Mesenchymal stem cell (in vitro differentiated cells and primary cell): ENCODE measurements around the gene WFDC8. TPM values are rescaled to one million over a fixed set of nuclear protein-coding genes. Genes with fewer than 3 reads are reported as not detected.

Experiments used
- DNase-seq: peaks from one replicate; pipeline ENCODE4 v3.0.0-alpha.2; 2013
- H2AFZ ChIP-seq: one replicate; pipeline ENCODE4 v1.6.1; 2013; ENCODE audit warnings: low read depth, mild to moderate bottlenecking, control low read depth, inconsistent platforms, low read length, moderate library complexity
- H2AK5ac ChIP-seq: 2 replicates; pipeline ENCODE4 v1.6.1; 2013; ENCODE audit warnings: low read length, moderate library complexity, mild to moderate bottlenecking, inconsistent platforms; ENCODE audit not compliant: severe bottlenecking
- H2BK120ac ChIP-seq: one replicate; pipeline ENCODE4 v1.6.1; 2013; ENCODE audit warnings: low read depth, mild to moderate bottlenecking, inconsistent platforms, low read length, moderate library complexity
- H2BK12ac ChIP-seq, 2 experiments: one replicate each; pipeline ENCODE4 v1.6.1; 2013; ENCODE audit warnings: inconsistent platforms in 2 of 2, low read length in 2 of 2, mild to moderate bottlenecking in 2 of 2, moderate library complexity in 2 of 2, control low read depth in 1 of 2
- H2BK15ac ChIP-seq: one replicate; pipeline ENCODE4 v1.6.1; 2013; ENCODE audit warnings: mild to moderate bottlenecking, low read depth, inconsistent platforms; ENCODE audit not compliant: poor library complexity, severe bottlenecking
- H2BK5ac ChIP-seq: 2 replicates; pipeline ENCODE4 v1.6.1; 2013; ENCODE audit warnings: low read depth, mild to moderate bottlenecking, low read length, control low read depth, inconsistent platforms; ENCODE audit not compliant: poor library complexity, severe bottlenecking
- H3K14ac ChIP-seq, 2 experiments: one replicate each; pipeline ENCODE4 v1.6.1; 2013; ENCODE audit warnings: inconsistent platforms in 2 of 2, low read length in 2 of 2, control low read depth in 1 of 2, mild to moderate bottlenecking in 1 of 2, moderate library complexity in 1 of 2
- H3K18ac ChIP-seq, 2 experiments: one replicate each; pipeline ENCODE4 v1.6.1; 2013; ENCODE audit warnings: inconsistent platforms in 2 of 2, low read length in 2 of 2, control low read depth in 1 of 2, low read depth in 1 of 2, mild to moderate bottlenecking in 1 of 2
- H3K23ac ChIP-seq, 2 experiments: one replicate each; pipeline ENCODE4 v1.6.1; 2013; ENCODE audit warnings: inconsistent platforms in 2 of 2, low read length in 2 of 2, mild to moderate bottlenecking in 2 of 2, moderate library complexity in 2 of 2, control low read depth in 1 of 2
- H3K27ac ChIP-seq: 2 replicates; pipeline ENCODE4 v1.5.1; 2013; ENCODE audit warnings: mild to moderate bottlenecking, moderate library complexity, low read length, control low read depth, inconsistent platforms; ENCODE audit not compliant: poor library complexity, severe bottlenecking
- H3K27me3 ChIP-seq, 2 experiments: 2 replicates each; pipeline versions ENCODE4 v1.6.1 to v1.7.0; 2013; ENCODE audit warnings: low read length in 2 of 2, mild to moderate bottlenecking in 2 of 2, moderate library complexity in 2 of 2, control low read depth in 1 of 2, inconsistent platforms in 1 of 2; ENCODE audit not compliant: control insufficient read depth in 1 of 2, insufficient read depth in 1 of 2
- H3K36me3 ChIP-seq, 2 experiments: 2 replicates each; pipeline versions ENCODE4 v1.6.1 to v1.7.0; 2013; ENCODE audit warnings: low read length in 2 of 2, control low read depth in 1 of 2, inconsistent platforms in 1 of 2, low read depth in 1 of 2, mild to moderate bottlenecking in 1 of 2; ENCODE audit not compliant: insufficient read depth in 2 of 2, control insufficient read depth in 1 of 2
- H3K4ac ChIP-seq, 2 experiments: one replicate each; pipeline ENCODE4 v1.6.1; 2013; ENCODE audit warnings: inconsistent platforms in 2 of 2, low read length in 2 of 2, mild to moderate bottlenecking in 2 of 2, moderate library complexity in 2 of 2, control low read depth in 1 of 2, low read depth in 1 of 2
- H3K4me1 ChIP-seq: 2 replicates; pipeline ENCODE4 v1.6.1; 2013; ENCODE audit warnings: low read depth, low read length, control low read depth; ENCODE audit not compliant: control insufficient read depth, insufficient read depth
- H3K4me2 ChIP-seq: 2 replicates; pipeline ENCODE4 v1.6.1; 2013; ENCODE audit warnings: low read length, mild to moderate bottlenecking, inconsistent platforms; ENCODE audit not compliant: poor library complexity, severe bottlenecking
- H3K4me3 ChIP-seq, 2 experiments: 2 replicates each; pipeline versions ENCODE4 v1.5.1 to v1.7.0; 2013; ENCODE audit warnings: low read length in 2 of 2, mild to moderate bottlenecking in 2 of 2, control low read depth in 1 of 2, low read depth in 1 of 2; ENCODE audit not compliant: insufficient read depth in 1 of 2
- H3K79me1 ChIP-seq: replicated peaks from 2 replicates; pipeline ENCODE4 v1.6.1; 2013; ENCODE audit warnings: mild to moderate bottlenecking, control low read depth, low read length, inconsistent platforms; ENCODE audit not compliant: poor library complexity, severe bottlenecking
- H3K9ac ChIP-seq: 2 replicates; pipeline ENCODE4 v1.7.0; 2013; ENCODE audit warnings: mild to moderate bottlenecking, low read length, moderate library complexity
- H3K9me3 ChIP-seq: 2 replicates; pipeline ENCODE4 v1.7.0; 2013; ENCODE audit warnings: mild to moderate bottlenecking, low read length; ENCODE audit not compliant: control insufficient read depth
- H4K8ac ChIP-seq: one replicate; pipeline ENCODE4 v1.6.1; 2013; ENCODE audit warnings: inconsistent platforms, mild to moderate bottlenecking, low read length, moderate library complexity
- H4K91ac ChIP-seq: one replicate; pipeline ENCODE4 v1.6.1; 2013; ENCODE audit warnings: mild to moderate bottlenecking, low read length, inconsistent platforms
- WGBS: methylation state at CpG from one replicate; pipeline ENCODE4 v1.1.7; 2013; ENCODE audit warnings: mixed read lengths; 5-methylcytosine and 5-hydroxymethylcytosine counted together
- polyA plus RNA-seq, 2 experiments: library from polyadenylated mRNA; stranded (reverse); fragments of 200-250 nt; gene quantifications; one replicate each; pipeline ENCODE4 v1.2.3, GENCODE V29; 2013

WFDC8 gene
- not detected for polyA plus RNA-seq (2013, experiment 1 of 2)
- not detected for polyA plus RNA-seq (2013, experiment 2 of 2)

DNA sequence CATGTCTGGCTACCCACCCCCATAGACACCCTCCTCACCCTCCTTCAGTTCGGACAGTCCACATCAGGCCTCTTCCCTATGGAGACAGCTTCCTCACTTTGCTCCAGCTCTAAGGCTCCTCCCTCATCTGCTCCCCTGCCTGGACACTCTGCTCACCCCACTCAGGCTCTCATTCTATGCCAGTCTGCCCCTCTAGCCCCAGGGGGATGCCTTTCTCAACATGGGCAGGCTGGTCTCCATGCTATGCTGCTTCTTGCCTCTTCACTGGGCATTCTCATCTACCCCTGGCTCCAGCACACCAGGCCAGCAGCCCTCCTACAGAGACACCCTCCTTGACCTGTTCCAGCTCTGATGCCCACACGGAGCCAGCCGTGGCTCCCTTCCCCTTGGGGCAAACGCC lies at the start of gene WFDC8:
TSS of gene WFDC8 (minus strand) at position 101 of the 400 bp plus-strand sequence. CDS start at position 64, 37 bp downstream.
- H3K18ac ChIP-seq, result no peak within 1 kb of the TSS

DNA sequence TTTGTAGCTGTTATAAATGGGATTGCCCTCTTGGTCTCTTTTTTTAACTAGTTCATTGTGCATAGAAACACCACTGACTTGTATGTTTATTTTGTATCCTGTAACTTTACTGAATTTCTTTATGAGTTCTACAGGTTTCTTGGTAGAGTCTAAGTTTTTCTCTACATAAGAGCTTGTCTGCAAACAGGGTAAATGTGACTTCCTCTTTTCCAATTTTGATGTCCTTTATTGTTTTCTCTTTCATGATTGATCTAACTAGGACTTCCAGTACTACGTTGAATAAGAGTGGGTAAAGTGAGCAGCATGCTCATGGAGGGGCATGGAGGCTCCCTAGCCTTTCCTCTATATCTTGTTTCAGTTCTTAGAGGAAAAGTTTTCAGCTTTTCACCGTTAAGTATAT lies 47.5 kb upstream of the WFDC8 start:
- Histone ChIP-seq H2BK5ac (no peak overlapping the region), H2AFZ (no peak overlapping the region), H4K8ac (no peak overlapping the region), H3K18ac (no peak overlapping the region), H3K27me3 (no peaks in the 10 kb centered on the region), H3K79me1 (no peaks in the 10 kb centered on the region), H3K9me3 (no peaks in the 10 kb centered on the region), H3K4me2 (no peak overlapping the region), H3K23ac (no peak overlapping the region), H3K9ac (no peak overlapping the region), H3K27ac (no peak overlapping the region), H3K36me3 (no peaks in the 10 kb centered on the region), H3K14ac (no peak overlapping the region), H3K4me3 (no peak overlapping the region), H2BK120ac (no peak overlapping the region), H3K4me1 (no peaks in the 10 kb centered on the region), H3K4ac (no peak overlapping the region), H4K91ac (no peak overlapping the region), H2BK12ac (no peak overlapping the region), H2BK15ac (no peak overlapping the region), H2AK5ac (no peak overlapping the region)
- DNase-seq, result no peak
- WGBS, result 20% methylated on average over 1 of the region's 2 CpGs

More for the DNA sequence above, at the start of gene WFDC8:
- Histone ChIP-seq H3K9me3 (no peaks in the 10 kb centered on the region), H3K27ac (no peak within 1 kb of the TSS), H3K4me1 (no peaks in the 10 kb centered on the region), H3K4me2 (no peak within 1 kb of the TSS), H3K9ac (no peak within 1 kb of the TSS), H2BK120ac (no peak within 1 kb of the TSS), H2AFZ (no peak within 1 kb of the TSS), H3K79me1 (no peaks in the 10 kb centered on the region), H4K8ac (no peak within 1 kb of the TSS), H3K23ac (no peak within 1 kb of the TSS), H3K4me3 (no peak within 1 kb of the TSS), H3K4ac (no peak within 1 kb of the TSS), H3K14ac (no peak within 1 kb of the TSS), H2BK12ac (no peak within 1 kb of the TSS), H2BK15ac (no peak within 1 kb of the TSS), H4K91ac (no peak within 1 kb of the TSS), H3K27me3 (peaks cover 0 to 5% of the 10 kb centered on the region in 2 experiments), H2AK5ac (no peak within 1 kb of the TSS), H2BK5ac (no peak within 1 kb of the TSS), H3K36me3 (no peaks in the 10 kb centered on the region)
- no peak for DNase-seq
- 81% methylated on average over 3 of the region's 4 CpGs for WGBS

DNA sequence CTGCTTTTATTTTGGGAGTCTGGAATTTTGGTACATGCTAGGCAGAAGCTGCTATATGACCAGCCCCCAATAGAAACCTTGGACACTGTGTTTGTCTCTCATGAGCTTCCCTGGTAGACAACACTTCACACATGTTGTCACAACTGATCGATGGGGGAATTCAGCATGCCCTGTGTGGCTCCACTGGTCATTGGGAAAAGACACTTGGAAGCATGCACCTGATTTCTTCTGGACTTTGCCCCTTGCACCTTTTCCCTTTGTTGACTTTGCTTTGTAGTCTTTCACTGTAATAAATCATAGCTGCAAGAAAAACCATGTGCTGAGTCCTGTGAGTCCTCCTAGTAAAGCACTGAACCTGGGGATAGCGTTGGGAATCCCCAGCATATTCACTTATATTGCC lies 42.5 kb upstream of the WFDC8 start:
- H3K4ac ChIP-seq, result no peak overlapping the region
- WGBS, result 90% methylated on average over 1 of the region's 2 CpGs
- no peak overlapping the region for H3K4me3 ChIP-seq
- no peak overlapping the region for H3K23ac ChIP-seq
- no peak overlapping the region for H2BK15ac ChIP-seq
- H3K18ac ChIP-seq, result no peak overlapping the region
- H2BK5ac ChIP-seq, result no peak overlapping the region
- no peak overlapping the region for H2BK120ac ChIP-seq
- H2AK5ac ChIP-seq, result no peak overlapping the region
- no peak for DNase-seq
- no peak overlapping the region for H4K91ac ChIP-seq
- H4K8ac ChIP-seq, result no peak overlapping the region
- H3K36me3 ChIP-seq, result no peaks in the 10 kb centered on the region
- no peaks in the 10 kb centered on the region for H3K4me1 ChIP-seq
- no peak overlapping the region for H3K9ac ChIP-seq
- no peaks in the 10 kb centered on the region for H3K27me3 ChIP-seq
- no peak overlapping the region for H2BK12ac ChIP-seq
- H2AFZ ChIP-seq, result no peak overlapping the region
- no peak overlapping the region for H3K14ac ChIP-seq
- H3K27ac ChIP-seq, result no peak overlapping the region
- H3K4me2 ChIP-seq, result no peak overlapping the region
- no peaks in the 10 kb centered on the region for H3K79me1 ChIP-seq
- no peaks in the 10 kb centered on the region for H3K9me3 ChIP-seq

DNA sequence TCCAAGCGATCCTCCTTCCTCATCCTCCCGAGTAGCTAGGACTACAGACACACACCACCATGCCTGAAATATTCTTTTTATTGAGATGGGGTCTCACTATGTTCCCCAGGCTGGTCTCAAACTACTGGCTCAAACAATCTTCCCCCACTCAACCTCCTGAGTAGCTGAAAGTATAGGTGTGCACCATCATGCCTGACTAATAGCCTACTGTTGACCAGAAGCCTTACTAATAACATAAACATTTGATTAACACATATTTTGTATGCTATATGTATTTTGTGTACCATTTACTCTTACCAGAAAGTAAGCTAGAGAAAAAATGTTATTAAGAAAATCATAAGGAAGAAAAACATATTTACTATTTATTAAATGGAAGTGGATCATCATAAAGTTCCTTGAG lies 38.5 kb upstream of the WFDC8 start:
- peaks cover 0 to 5% of the 10 kb centered on the region in 2 experiments for H3K27me3 ChIP-seq
- H3K79me1 ChIP-seq, result no peaks in the 10 kb centered on the region
- H3K4ac ChIP-seq, result no peak overlapping the region
- no peak overlapping the region for H2BK5ac ChIP-seq
- no peak for DNase-seq
- H3K23ac ChIP-seq, result no peak overlapping the region
- H2BK120ac ChIP-seq, result no peak overlapping the region
- no peak overlapping the region for H2BK12ac ChIP-seq
- no peak overlapping the region for H4K91ac ChIP-seq
- no peak overlapping the region for H3K14ac ChIP-seq
- no peak overlapping the region for H3K9ac ChIP-seq
- no peaks in the 10 kb centered on the region for H3K9me3 ChIP-seq
- H3K27ac ChIP-seq, result no peak overlapping the region
- 83% methylated on average over 2 of the region's 2 CpGs for WGBS
- H2AK5ac ChIP-seq, result no peak overlapping the region
- H3K18ac ChIP-seq, result no peak overlapping the region
- H4K8ac ChIP-seq, result no peak overlapping the region
- H2BK15ac ChIP-seq, result no peak overlapping the region
- no peak overlapping the region for H3K4me2 ChIP-seq
- no peaks in the 10 kb centered on the region for H3K36me3 ChIP-seq
- no peak overlapping the region for H3K4me3 ChIP-seq
- H2AFZ ChIP-seq, result no peak overlapping the region
- no peaks in the 10 kb centered on the region for H3K4me1 ChIP-seq
